GM23338 (cell line): ENCODE results near the gene MYO18B. TPM values are rescaled to one million over a fixed set of nuclear protein-coding genes. Genes with fewer than 3 reads are reported as not detected.

Experiments
- ATAC-seq: fragments of 200-7000 bp; cut with Tn5 transposase; 3 replicates; pipeline ENCODE4 v1.9.1; 2020
- DNase-seq: peaks from one replicate; pipeline ENCODE4 v3.0.0-alpha.2; 2015; ENCODE audit warnings: low spot score
- H2AFZ ChIP-seq: fragments of 200-600 bp; sonication (generic); 2 replicates; pipeline ENCODE4 v1.8.0; 2016; ENCODE audit warnings: antibody characterized with exemption, mild to moderate bottlenecking, moderate library complexity
- H3F3A ChIP-seq: fragments of 200-600 bp; sonication (generic); replicated peaks from 2 replicates; pipeline ENCODE4 v1.8.0; 2017; ENCODE audit warnings: antibody characterized with exemption, mixed run types, low read depth
- H3K27ac ChIP-seq: fragments of 200-600 bp; sonication (generic); 2 replicates; pipeline ENCODE4 v1.6.1; 2016; ENCODE audit warnings: low read depth
- H3K27me3 ChIP-seq: fragments of 200-600 bp; sonication (generic); 2 replicates; pipeline ENCODE4 v1.8.0; 2016; ENCODE audit warnings: mild to moderate bottlenecking, mixed run types, moderate library complexity; ENCODE audit not compliant: insufficient read depth
- H3K36me3 ChIP-seq: fragments of 200-600 bp; sonication (generic); 2 replicates; pipeline ENCODE4 v1.8.0; 2016; ENCODE audit warnings: mild to moderate bottlenecking; ENCODE audit not compliant: insufficient read depth
- H3K4me1 ChIP-seq: fragments of 200-600 bp; sonication (generic); 2 replicates; pipeline ENCODE4 v1.8.0; 2016; ENCODE audit warnings: mild to moderate bottlenecking, moderate library complexity; ENCODE audit not compliant: insufficient read depth
- H3K4me2 ChIP-seq: fragments of 200-600 bp; sonication (generic); 2 replicates; pipeline ENCODE4 v1.7.1; 2017; ENCODE audit warnings: mixed run types
- H3K4me3 ChIP-seq: fragments of 200-600 bp; sonication (generic); 2 replicates; pipeline ENCODE4 v1.6.1; 2016; ENCODE audit warnings: mixed run types
- H3K79me2 ChIP-seq: fragments of 200-600 bp; sonication (generic); replicated peaks from 2 replicates; pipeline ENCODE4 v1.8.0; 2017; ENCODE audit warnings: mild to moderate bottlenecking; ENCODE audit not compliant: insufficient read depth
- H3K9me2 ChIP-seq: fragments of 200-600 bp; sonication (generic); 2 replicates; pipeline ENCODE4 v1.8.0; 2017; ENCODE audit not compliant: insufficient read depth
- H4K20me1 ChIP-seq: fragments of 200-600 bp; sonication (generic); replicated peaks from 2 replicates; pipeline ENCODE4 v1.8.0; 2017; ENCODE audit warnings: mild to moderate bottlenecking; ENCODE audit not compliant: insufficient read depth
- H3K27ac Mint-ChIP-seq: 2 replicates; pipeline ENCODE4 v1.8.0; 2020; ENCODE audit warnings: inconsistent platforms, mild to moderate bottlenecking, moderate library complexity, mixed read lengths
- H3K27me3 Mint-ChIP-seq: 3 replicates; pipeline ENCODE4 v1.8.0; 2022; ENCODE audit warnings: low read depth, mild to moderate bottlenecking, moderate library complexity, mixed read lengths, inconsistent platforms; ENCODE audit not compliant: insufficient read depth, poor library complexity
- H3K36me3 Mint-ChIP-seq: 3 replicates; pipeline ENCODE4 v1.8.0; 2021; ENCODE audit warnings: low read depth, mild to moderate bottlenecking, inconsistent platforms, moderate library complexity, mixed read lengths
- H3K4me1 Mint-ChIP-seq: 3 replicates; pipeline ENCODE4 v1.8.0; 2020; ENCODE audit warnings: mild to moderate bottlenecking, inconsistent platforms, mixed read lengths
- H3K4me3 Mint-ChIP-seq: 3 replicates; pipeline ENCODE4 v1.8.0; 2021; ENCODE audit warnings: moderate library complexity, mild to moderate bottlenecking, inconsistent platforms, mixed read lengths
- H3K9me3 Mint-ChIP-seq: 3 replicates; pipeline ENCODE4 v1.8.0; 2020; ENCODE audit warnings: moderate library complexity, mild to moderate bottlenecking, inconsistent platforms, mixed read lengths
- CREB1 ChIP-seq: fragments of 250-450 bp; sonication (Bioruptor Pico); IDR thresholded peaks from 2 replicates; pipeline ENCODE4 v1.5.0; 2020; ENCODE audit warnings: low read depth, mild to moderate bottlenecking, moderate library complexity
- EZH2 ChIP-seq: fragments of 200-600 bp; sonication (generic); IDR thresholded peaks from one replicate; pipeline ENCODE4 v1.8.0; 2017; ENCODE audit warnings: antibody characterized with exemption, mild to moderate bottlenecking, low read depth; ENCODE audit not compliant: unreplicated experiment
- EZH2phosphoT487 ChIP-seq: fragments of 200-600 bp; sonication (generic); IDR thresholded peaks from one replicate; pipeline ENCODE4 v1.8.1; 2018; ENCODE audit warnings: antibody characterized with exemption; ENCODE audit not compliant: unreplicated experiment
- JUNB ChIP-seq: IDR thresholded peaks from one replicate; pipeline ENCODE4 v1.6.1; 2016; ENCODE audit warnings: antibody characterized with exemption; ENCODE audit not compliant: unreplicated experiment
- NANOG ChIP-seq: IDR thresholded peaks from 2 replicates; pipeline ENCODE4 v1.6.1; 2016; ENCODE audit warnings: antibody characterized with exemption, borderline replicate concordance
- POLR2AphosphoS5 ChIP-seq: IDR thresholded peaks from 2 replicates; pipeline ENCODE4 v1.6.1; 2016; ENCODE audit warnings: antibody characterized with exemption, low read depth
- STAT1 ChIP-seq: IDR thresholded peaks from one replicate; pipeline ENCODE4 v1.6.1; 2016; ENCODE audit warnings: antibody characterized with exemption; ENCODE audit not compliant: unreplicated experiment
- ZNF114 ChIP-seq: fragments of 250-450 bp; sonication (Bioruptor Pico); IDR thresholded peaks from 2 replicates; pipeline ENCODE4 v1.5.0; 2020; ENCODE audit warnings: mild to moderate bottlenecking, moderate library complexity
- ZNF331 ChIP-seq: fragments of 250-450 bp; sonication (Bioruptor Pico); IDR thresholded peaks from 2 replicates; pipeline ENCODE4 v1.5.0; 2020; ENCODE audit warnings: low read depth, mild to moderate bottlenecking, moderate library complexity
- polyA plus RNA-seq: library from polyadenylated mRNA; unstranded; fragments of >200 nt; fragmentation: Nextera tagmentation; extraction: Ambion mirVana; gene quantifications from 2 replicates; pipeline ENCODE4 v1.2.1, GENCODE V29; 2016
- total RNA-seq: library from RNA; depleted of rRNA; stranded (reverse); fragments of >200 nt; shearing (Covaris generic); gene quantifications from 2 replicates; pipeline ENCODE4 v1.2.3, GENCODE V29; 2014
- TF ChIP-seq, protein P1 (sequence below): IDR thresholded peaks from one replicate; pipeline ENCODE4 v1.6.1; 2018; ENCODE audit warnings: antibody characterized with exemption; ENCODE audit not compliant: unreplicated experiment
- TF ChIP-seq, protein P2 (sequence below): IDR thresholded peaks from 2 replicates; pipeline ENCODE4 v1.6.1; 2016; ENCODE audit warnings: antibody characterized with exemption
- TF ChIP-seq, protein P3 (sequence below), 2 experiments: fragments of 200-600 bp in 1 of 2; sonication (generic) in 1 of 2; conservative IDR thresholded peaks; 2 replicates each; pipeline versions ENCODE4 v1.5.1 to v1.6.1; 2016 to 2017; ENCODE audit warnings: antibody characterized with exemption in 2 of 2, low read depth in 2 of 2, mild to moderate bottlenecking in 2 of 2, moderate library complexity in 1 of 2
- TF ChIP-seq, protein P4 (sequence below): fragments of 250-450 bp; sonication (Bioruptor Pico); IDR thresholded peaks from 2 replicates; pipeline ENCODE4 v1.5.0; 2020; ENCODE audit warnings: mild to moderate bottlenecking, moderate library complexity

MYO18B gene
- total and polyA plus RNA-seq, 2 experiments from 2014 or later: 0.36 to 0.45 TPM

DNA sequence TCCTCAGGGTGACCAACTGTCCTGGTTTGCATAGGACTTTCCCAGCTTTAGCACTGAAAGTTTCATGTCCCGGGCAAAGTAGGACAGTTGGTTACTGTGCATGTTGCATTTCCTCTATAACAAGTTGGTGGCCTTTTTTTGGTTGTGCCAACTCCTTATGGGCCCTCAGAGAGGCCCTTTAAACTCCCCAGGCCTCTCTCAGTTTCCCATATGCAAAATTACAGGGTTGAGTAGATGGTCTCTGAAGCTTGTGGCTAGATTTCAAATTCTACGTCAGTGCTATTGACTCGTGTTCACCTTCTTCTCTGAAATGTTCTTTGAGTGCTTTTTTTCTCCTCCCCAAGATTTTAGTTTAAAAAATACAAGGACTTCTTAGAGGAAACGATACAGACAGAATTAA lies 92.5 kb downstream of the MYO18B start:
- no peak overlapping the region for H2AFZ ChIP-seq
- DNase-seq: no peak
- no peak overlapping the region for H3K27ac Mint-ChIP-seq
- no peaks in the 10 kb centered on the region for H3K36me3 ChIP-seq
- no peaks in the 10 kb centered on the region for H3K36me3 Mint-ChIP-seq
- H3F3A ChIP-seq: no peaks in the 10 kb centered on the region
- H3K9me3 Mint-ChIP-seq: peaks cover 5% of the 10 kb centered on the region; the same call in 1 of the 3 replicates
- no peak for ATAC-seq
- H3K4me2 ChIP-seq: no peak overlapping the region
- no peaks in the 10 kb centered on the region for H3K9me2 ChIP-seq
- no peaks in the 10 kb centered on the region for H4K20me1 ChIP-seq
- H3K4me3 ChIP-seq: no peak overlapping the region
- no peak overlapping the region for H3K27ac ChIP-seq
- TF ChIP-seq, protein P1, sequence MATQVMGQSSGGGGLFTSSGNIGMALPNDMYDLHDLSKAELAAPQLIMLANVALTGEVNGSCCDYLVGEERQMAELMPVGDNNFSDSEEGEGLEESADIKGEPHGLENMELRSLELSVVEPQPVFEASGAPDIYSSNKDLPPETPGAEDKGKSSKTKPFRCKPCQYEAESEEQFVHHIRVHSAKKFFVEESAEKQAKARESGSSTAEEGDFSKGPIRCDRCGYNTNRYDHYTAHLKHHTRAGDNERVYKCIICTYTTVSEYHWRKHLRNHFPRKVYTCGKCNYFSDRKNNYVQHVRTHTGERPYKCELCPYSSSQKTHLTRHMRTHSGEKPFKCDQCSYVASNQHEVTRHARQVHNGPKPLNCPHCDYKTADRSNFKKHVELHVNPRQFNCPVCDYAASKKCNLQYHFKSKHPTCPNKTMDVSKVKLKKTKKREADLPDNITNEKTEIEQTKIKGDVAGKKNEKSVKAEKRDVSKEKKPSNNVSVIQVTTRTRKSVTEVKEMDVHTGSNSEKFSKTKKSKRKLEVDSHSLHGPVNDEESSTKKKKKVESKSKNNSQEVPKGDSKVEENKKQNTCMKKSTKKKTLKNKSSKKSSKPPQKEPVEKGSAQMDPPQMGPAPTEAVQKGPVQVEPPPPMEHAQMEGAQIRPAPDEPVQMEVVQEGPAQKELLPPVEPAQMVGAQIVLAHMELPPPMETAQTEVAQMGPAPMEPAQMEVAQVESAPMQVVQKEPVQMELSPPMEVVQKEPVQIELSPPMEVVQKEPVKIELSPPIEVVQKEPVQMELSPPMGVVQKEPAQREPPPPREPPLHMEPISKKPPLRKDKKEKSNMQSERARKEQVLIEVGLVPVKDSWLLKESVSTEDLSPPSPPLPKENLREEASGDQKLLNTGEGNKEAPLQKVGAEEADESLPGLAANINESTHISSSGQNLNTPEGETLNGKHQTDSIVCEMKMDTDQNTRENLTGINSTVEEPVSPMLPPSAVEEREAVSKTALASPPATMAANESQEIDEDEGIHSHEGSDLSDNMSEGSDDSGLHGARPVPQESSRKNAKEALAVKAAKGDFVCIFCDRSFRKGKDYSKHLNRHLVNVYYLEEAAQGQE: no peak
- no peak for TF ChIP-seq ZNF114 (CRISPR knock-in tag)
- TF ChIP-seq, protein P2, sequence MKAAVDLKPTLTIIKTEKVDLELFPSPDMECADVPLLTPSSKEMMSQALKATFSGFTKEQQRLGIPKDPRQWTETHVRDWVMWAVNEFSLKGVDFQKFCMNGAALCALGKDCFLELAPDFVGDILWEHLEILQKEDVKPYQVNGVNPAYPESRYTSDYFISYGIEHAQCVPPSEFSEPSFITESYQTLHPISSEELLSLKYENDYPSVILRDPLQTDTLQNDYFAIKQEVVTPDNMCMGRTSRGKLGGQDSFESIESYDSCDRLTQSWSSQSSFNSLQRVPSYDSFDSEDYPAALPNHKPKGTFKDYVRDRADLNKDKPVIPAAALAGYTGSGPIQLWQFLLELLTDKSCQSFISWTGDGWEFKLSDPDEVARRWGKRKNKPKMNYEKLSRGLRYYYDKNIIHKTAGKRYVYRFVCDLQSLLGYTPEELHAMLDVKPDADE: no peak
- no peak for TF ChIP-seq EZH2phosphoT487
- TF ChIP-seq JUNB: no peak
- TF ChIP-seq, protein P3, sequence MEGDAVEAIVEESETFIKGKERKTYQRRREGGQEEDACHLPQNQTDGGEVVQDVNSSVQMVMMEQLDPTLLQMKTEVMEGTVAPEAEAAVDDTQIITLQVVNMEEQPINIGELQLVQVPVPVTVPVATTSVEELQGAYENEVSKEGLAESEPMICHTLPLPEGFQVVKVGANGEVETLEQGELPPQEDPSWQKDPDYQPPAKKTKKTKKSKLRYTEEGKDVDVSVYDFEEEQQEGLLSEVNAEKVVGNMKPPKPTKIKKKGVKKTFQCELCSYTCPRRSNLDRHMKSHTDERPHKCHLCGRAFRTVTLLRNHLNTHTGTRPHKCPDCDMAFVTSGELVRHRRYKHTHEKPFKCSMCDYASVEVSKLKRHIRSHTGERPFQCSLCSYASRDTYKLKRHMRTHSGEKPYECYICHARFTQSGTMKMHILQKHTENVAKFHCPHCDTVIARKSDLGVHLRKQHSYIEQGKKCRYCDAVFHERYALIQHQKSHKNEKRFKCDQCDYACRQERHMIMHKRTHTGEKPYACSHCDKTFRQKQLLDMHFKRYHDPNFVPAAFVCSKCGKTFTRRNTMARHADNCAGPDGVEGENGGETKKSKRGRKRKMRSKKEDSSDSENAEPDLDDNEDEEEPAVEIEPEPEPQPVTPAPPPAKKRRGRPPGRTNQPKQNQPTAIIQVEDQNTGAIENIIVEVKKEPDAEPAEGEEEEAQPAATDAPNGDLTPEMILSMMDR (conservative IDR thresholded peaks at IDR 0.05; ENCODE audit: low read depth in 2 of 2): no peak
- no peak for TF ChIP-seq CREB1
- no peak for TF ChIP-seq NANOG
- TF ChIP-seq POLR2AphosphoS5: no peak
- no peak for TF ChIP-seq EZH2
- TF ChIP-seq, protein P4, sequence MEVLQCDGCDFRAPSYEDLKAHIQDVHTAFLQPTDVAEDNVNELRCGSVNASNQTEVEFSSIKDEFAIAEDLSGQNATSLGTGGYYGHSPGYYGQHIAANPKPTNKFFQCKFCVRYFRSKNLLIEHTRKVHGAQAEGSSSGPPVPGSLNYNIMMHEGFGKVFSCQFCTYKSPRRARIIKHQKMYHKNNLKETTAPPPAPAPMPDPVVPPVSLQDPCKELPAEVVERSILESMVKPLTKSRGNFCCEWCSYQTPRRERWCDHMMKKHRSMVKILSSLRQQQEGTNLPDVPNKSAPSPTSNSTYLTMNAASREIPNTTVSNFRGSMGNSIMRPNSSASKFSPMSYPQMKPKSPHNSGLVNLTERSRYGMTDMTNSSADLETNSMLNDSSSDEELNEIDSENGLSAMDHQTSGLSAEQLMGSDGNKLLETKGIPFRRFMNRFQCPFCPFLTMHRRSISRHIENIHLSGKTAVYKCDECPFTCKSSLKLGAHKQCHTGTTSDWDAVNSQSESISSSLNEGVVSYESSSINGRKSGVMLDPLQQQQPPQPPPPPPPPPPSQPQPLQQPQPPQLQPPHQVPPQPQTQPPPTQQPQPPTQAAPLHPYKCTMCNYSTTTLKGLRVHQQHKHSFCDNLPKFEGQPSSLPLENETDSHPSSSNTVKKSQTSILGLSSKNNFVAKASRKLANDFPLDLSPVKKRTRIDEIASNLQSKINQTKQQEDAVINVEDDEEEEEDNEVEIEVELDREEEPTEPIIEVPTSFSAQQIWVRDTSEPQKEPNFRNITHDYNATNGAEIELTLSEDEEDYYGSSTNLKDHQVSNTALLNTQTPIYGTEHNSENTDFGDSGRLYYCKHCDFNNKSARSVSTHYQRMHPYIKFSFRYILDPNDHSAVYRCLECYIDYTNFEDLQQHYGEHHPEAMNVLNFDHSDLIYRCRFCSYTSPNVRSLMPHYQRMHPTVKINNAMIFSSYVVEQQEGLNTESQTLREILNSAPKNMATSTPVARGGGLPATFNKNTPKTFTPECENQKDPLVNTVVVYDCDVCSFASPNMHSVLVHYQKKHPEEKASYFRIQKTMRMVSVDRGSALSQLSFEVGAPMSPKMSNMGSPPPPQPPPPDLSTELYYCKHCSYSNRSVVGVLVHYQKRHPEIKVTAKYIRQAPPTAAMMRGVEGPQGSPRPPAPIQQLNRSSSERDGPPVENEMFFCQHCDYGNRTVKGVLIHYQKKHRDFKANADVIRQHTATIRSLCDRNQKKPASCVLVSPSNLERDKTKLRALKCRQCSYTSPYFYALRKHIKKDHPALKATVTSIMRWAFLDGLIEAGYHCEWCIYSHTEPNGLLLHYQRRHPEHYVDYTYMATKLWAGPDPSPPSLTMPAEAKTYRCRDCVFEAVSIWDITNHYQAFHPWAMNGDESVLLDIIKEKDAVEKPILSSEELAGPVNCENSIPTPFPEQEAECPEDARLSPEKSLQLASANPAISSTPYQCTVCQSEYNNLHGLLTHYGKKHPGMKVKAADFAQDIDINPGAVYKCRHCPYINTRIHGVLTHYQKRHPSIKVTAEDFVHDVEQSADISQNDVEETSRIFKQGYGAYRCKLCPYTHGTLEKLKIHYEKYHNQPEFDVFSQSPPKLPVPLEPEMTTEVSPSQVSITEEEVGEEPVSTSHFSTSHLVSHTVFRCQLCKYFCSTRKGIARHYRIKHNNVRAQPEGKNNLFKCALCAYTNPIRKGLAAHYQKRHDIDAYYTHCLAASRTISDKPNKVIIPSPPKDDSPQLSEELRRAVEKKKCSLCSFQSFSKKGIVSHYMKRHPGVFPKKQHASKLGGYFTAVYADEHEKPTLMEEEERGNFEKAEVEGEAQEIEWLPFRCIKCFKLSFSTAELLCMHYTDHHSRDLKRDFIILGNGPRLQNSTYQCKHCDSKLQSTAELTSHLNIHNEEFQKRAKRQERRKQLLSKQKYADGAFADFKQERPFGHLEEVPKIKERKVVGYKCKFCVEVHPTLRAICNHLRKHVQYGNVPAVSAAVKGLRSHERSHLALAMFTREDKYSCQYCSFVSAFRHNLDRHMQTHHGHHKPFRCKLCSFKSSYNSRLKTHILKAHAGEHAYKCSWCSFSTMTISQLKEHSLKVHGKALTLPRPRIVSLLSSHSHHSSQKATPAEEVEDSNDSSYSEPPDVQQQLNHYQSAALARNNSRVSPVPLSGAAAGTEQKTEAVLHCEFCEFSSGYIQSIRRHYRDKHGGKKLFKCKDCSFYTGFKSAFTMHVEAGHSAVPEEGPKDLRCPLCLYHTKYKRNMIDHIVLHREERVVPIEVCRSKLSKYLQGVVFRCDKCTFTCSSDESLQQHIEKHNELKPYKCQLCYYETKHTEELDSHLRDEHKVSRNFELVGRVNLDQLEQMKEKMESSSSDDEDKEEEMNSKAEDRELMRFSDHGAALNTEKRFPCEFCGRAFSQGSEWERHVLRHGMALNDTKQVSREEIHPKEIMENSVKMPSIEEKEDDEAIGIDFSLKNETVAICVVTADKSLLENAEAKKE: no peak
- no peak for TF ChIP-seq STAT1
- no peak for TF ChIP-seq ZNF331 (CRISPR knock-in tag)
- no peaks in the 10 kb centered on the region for H3K27me3 ChIP-seq
- H3K79me2 ChIP-seq: no peaks in the 10 kb centered on the region
- H3K27me3 Mint-ChIP-seq: peaks cover 2% of the 10 kb centered on the region
- H3K4me3 Mint-ChIP-seq: no peak overlapping the region
- no peaks in the 10 kb centered on the region for H3K4me1 ChIP-seq
- no peaks in the 10 kb centered on the region for H3K4me1 Mint-ChIP-seq
